ENCODE results near the gene VWA7.

GRCh38 chr6:31791324-31792089 lies 14.4 kb upstream of the VWA7 start:
- TF ChIP-seq CTCF (IDR thresholded peaks at IDR 0.05), result peak; percentile 85
- TF ChIP-seq ZFX (IDR thresholded peaks at IDR 0.05; ENCODE audit: borderline replicate concordance), result no peak

All from 22Rv1 (cell line).